Measurements from ENCODE around the gene BLOC1S5. TPM values are rescaled to one million over a fixed set of nuclear protein-coding genes. Genes with fewer than 3 reads are reported as not detected.
A peak's percentile ranks its signal among the peaks of the same experiment; 100 is the strongest.

The BLOC1S5 gene
- total RNA-seq, 1 experiment from 2014 or later = 16.1 TPM

GRCh38 chr6:8065519-8065911, 1.3 kb upstream of the BLOC1S5 start:
- Histone ChIP-seq H3K36me3 (ENCODE audit: low read depth) (no peaks in the 10 kb centered on the region), H4K20me1 (ENCODE audit: insufficient read depth) (no peaks in the 10 kb centered on the region), H3F3A (ENCODE audit: insufficient read depth, low read depth) (no peaks in the 10 kb centered on the region), H3K9me3 (ENCODE audit: insufficient read depth, low read depth) (no peaks in the 10 kb centered on the region), H2AFZ (no peak overlapping the region), H3K27me3 (ENCODE audit: insufficient read depth, low read depth) (no peaks in the 10 kb centered on the region), H3K79me2 (ENCODE audit: low read depth) (no peaks in the 10 kb centered on the region), H3K4me2 (no peak overlapping the region), H3K9me2 (ENCODE audit: insufficient read depth) (no peaks in the 10 kb centered on the region), H3K27ac (no peak overlapping the region), H3K4me3 (no peak overlapping the region), H3K4me1 (replicated peaks; ENCODE audit: insufficient read depth) (0 out of 2 replicates have a peak, but pooled peaks cover 4% of the 10 kb centered on the region)
- no peak for TF ChIP-seq EZH2 (IDR thresholded peaks at IDR 0.05; ENCODE audit: low read depth)
- no TSS peak for BruUV-seq (replicated peaks)
- no peak for DNase-seq
- ChIA-PET CTCF (no interaction called here), POLR2A (ENCODE audit: unreplicated experiment) (no interaction called here)
- intact Hi-C loops (cut with micrococcal nuclease; ENCODE audit: unreplicated experiment) = loop anchor here (2.0 to 10.0 kb wide), 2 partner anchors 37 to 801 kb away; partner anchors contain the start of gene EEF1E1

GRCh38 chr6:8064638-8065518, 689 bp upstream of the BLOC1S5 start:
- H3K4me3 ChIP-seq = peak overlapping the region; percentile 83; the same call in 1 of the 2 replicates
- H2AFZ ChIP-seq = peak overlapping the region; percentile 96
- no peaks in the 10 kb centered on the region for H3K27me3 ChIP-seq (ENCODE audit: insufficient read depth, low read depth)
- no peaks in the 10 kb centered on the region for H4K20me1 ChIP-seq (ENCODE audit: insufficient read depth)
- H3F3A ChIP-seq (ENCODE audit: insufficient read depth, low read depth) = no peaks in the 10 kb centered on the region
- DNase-seq = no peak
- TF ChIP-seq EZH2 (IDR thresholded peaks at IDR 0.05; ENCODE audit: low read depth) (no peak), CTCF (conservative IDR thresholded peaks at IDR 0.05) (no peak)
- no peaks in the 10 kb centered on the region for H3K9me2 ChIP-seq (ENCODE audit: insufficient read depth)
- BruUV-seq (replicated peaks) = TSS peak; percentile 93
- H3K4me2 ChIP-seq = peak overlapping the region; percentile 94
- intact Hi-C loops (cut with micrococcal nuclease; ENCODE audit: unreplicated experiment) = loop anchor here (1.0 to 10.0 kb wide), 3 partner anchors 38 to 800 kb away; partner anchors contain the start of gene EEF1E1
- H3K79me2 ChIP-seq (ENCODE audit: low read depth) = no peaks in the 10 kb centered on the region
- 0 out of 2 replicates have a peak, but pooled peaks cover 4% of the 10 kb centered on the region for H3K4me1 ChIP-seq (replicated peaks; ENCODE audit: insufficient read depth)
- CTCF ChIA-PET = interaction anchor here (1.2 kb wide), 1 partner anchor 37 kb away, joined by 3 read pairs; the partner anchor contains the start of gene EEF1E1
- POLR2A ChIA-PET (ENCODE audit: unreplicated experiment) = interaction anchor here (0.6 to 1.0 kb wide), 5 partner anchors 37 to 1378 kb away, joined by 3 to 6 read pairs (median 4); partner anchors contain the start of gene EEF1E1
- H3K27ac ChIP-seq = peak overlapping the region; percentile 31; the same call in 1 of the 2 replicates
- no peaks in the 10 kb centered on the region for H3K9me3 ChIP-seq (ENCODE audit: insufficient read depth, low read depth)
- no peaks in the 10 kb centered on the region for H3K36me3 ChIP-seq (ENCODE audit: low read depth)

- ChIA-PET POLR2A (ENCODE audit: unreplicated experiment) (no interaction called here), CTCF (no interaction called here)
- no peaks in the 10 kb centered on the region for H3K9me3 ChIP-seq (ENCODE audit: insufficient read depth, low read depth)
- no peaks in the 10 kb centered on the region for H4K20me1 ChIP-seq (ENCODE audit: insufficient read depth)
- no peaks in the 10 kb centered on the region for H3K79me2 ChIP-seq (ENCODE audit: low read depth)
- no peak for DNase-seq
- BruUV-seq (replicated peaks) = no TSS peak
- intact Hi-C loops (cut with micrococcal nuclease; ENCODE audit: unreplicated experiment) = loop anchor here (10.0 kb wide), 1 partner anchor 797 kb away; no protein-coding TSS in a partner anchor
- TF ChIP-seq EZH2 (IDR thresholded peaks at IDR 0.05; ENCODE audit: low read depth) (no peak), CTCF (conservative IDR thresholded peaks at IDR 0.05) (no peak)
- no peak overlapping the region for H3K27ac ChIP-seq
- H3K27me3 ChIP-seq (ENCODE audit: insufficient read depth, low read depth) = no peaks in the 10 kb centered on the region
- H3K4me3 ChIP-seq = no peak overlapping the region
- H3F3A ChIP-seq (ENCODE audit: insufficient read depth, low read depth) = no peaks in the 10 kb centered on the region
- H3K4me1 ChIP-seq (replicated peaks; ENCODE audit: insufficient read depth) = 0 out of 2 replicates have a peak, but pooled peaks cover 4% of the 10 kb centered on the region
- no peaks in the 10 kb centered on the region for H3K36me3 ChIP-seq (ENCODE audit: low read depth)
- no peaks in the 10 kb centered on the region for H3K9me2 ChIP-seq (ENCODE audit: insufficient read depth)
- H2AFZ ChIP-seq = no peak overlapping the region
- H3K4me2 ChIP-seq = no peak overlapping the region
These were observed 2.5 kb downstream of the BLOC1S5 start for GRCh38 chr6:8061736-8062135.

Measured in PC-9 (cell line).